Psoas muscle (tissue), 8 donors: ENCODE data around the gene ZNF143. TPM values are rescaled to one million over a fixed set of nuclear protein-coding genes. Genes with fewer than 3 reads are reported as not detected.

Experiments used
- ATAC-seq, 4 donors: fragments of 200-7000 bp; cut with Tn5 transposase; one replicate each; pipeline ENCODE4 v1.9.1; 2020; ENCODE audit warnings: moderate library complexity in 3 of 4, mild to moderate bottlenecking in 2 of 4
- DNase-seq, 2 donors: peaks; one replicate each; pipeline ENCODE4 v3.0.0-alpha.2; 2020
- H3K27ac ChIP-seq: fragments of 200-600 bp; one replicate; pipeline ENCODE4 v1.8.0; 2022
- H3K27me3 ChIP-seq, 3 donors: fragments of 200-600 bp in 1 of 3; one replicate each; pipeline versions ENCODE4 v1.6.1 to v1.8.0; 2013 to 2022; ENCODE audit warnings: low read length in 2 of 3, mild to moderate bottlenecking in 2 of 3, moderate library complexity in 1 of 3; ENCODE audit not compliant: insufficient read depth in 3 of 3
- H3K36me3 ChIP-seq, 2 donors: fragments of 200-600 bp in 1 of 2; one replicate each; pipeline versions ENCODE4 v1.6.1 to v1.8.0; 2013 to 2022; ENCODE audit warnings: low read depth in 1 of 2, mild to moderate bottlenecking in 1 of 2, moderate library complexity in 1 of 2; ENCODE audit not compliant: insufficient read depth in 1 of 2
- H3K4me1 ChIP-seq: fragments of 200-600 bp; one replicate; pipeline ENCODE4 v1.8.0; 2022
- H3K4me3 ChIP-seq: fragments of 200-600 bp; one replicate; pipeline ENCODE4 v1.8.0; 2022; ENCODE audit warnings: mild to moderate bottlenecking
- H3K9me3 ChIP-seq: fragments of 200-600 bp; one replicate; pipeline ENCODE4 v1.8.0; 2022
- CTCF ChIP-seq: fragments of 200-600 bp; IDR thresholded peaks from one replicate; pipeline ENCODE4 v1.8.0; 2022; ENCODE audit warnings: antibody characterized with exemption
- WGBS, 3 donors: extraction: QIAGEN DNeasy Blood & Tissue Kit; methylation state at CpG; one replicate each; pipeline versions ENCODE4 v1.1.6 to v1.1.7; 2013; 5-methylcytosine and 5-hydroxymethylcytosine counted together
- intact Hi-C, 2 donors: fragments of 100-400 bp; cut with DNase I; formaldehyde crosslinking; loops; one replicate each; pipeline versions ENCODE4 v1.11.0 to v1.14.2; 2022
- long read RNA-seq, 2 donors: library from polyadenylated mRNA; unstranded; transcript quantifications; one replicate each; pipeline ENCODE4 v2.0.0, GENCODE V29; 2021
- polyA plus RNA-seq, 3 donors: library from polyadenylated mRNA; stranded (reverse); fragments of 200-250 nt; gene quantifications; one replicate each; pipeline ENCODE4 v1.2.3, GENCODE V29; 2013
- total RNA-seq, 4 donors: library from RNA; stranded (reverse); fragmentation: NEBNext Ultra II Directional in 2 of 4; extraction: Animal tissue kit (Norgen Biotek cat#: 25700) in 2 of 4; gene quantifications; one replicate each; pipeline versions ENCODE4 v1.2.1 to v1.2.4, GENCODE V29; 2021 to 2023
- donor health status: healthy with polysubstance abuse.
- donor health status: DM: no; HTN: no; CAD: no; lungs with moderate emphysema.
- donor health status: Bipolar disorder and iron deficiency.
- donor health status: healthy.
- donor health status: DM: yes; HTN: yes; CAD: no.
- donor health status: DM: no; HTN: no; CAD: no.
- donor health status: DM: no; HTN: no; CAD: no.
- donor health status: DM: yes; HTN: yes; CAD: no.

The ZNF143 gene
- total RNA-seq: 10 to 100 TPM; 22.6 to 27.9 (median 23.8) TPM
- 10 to 100 TPM; 21.1 to 25.4 (median 25.2) TPM for polyA plus RNA-seq
- long read RNA-seq, donor 1, transcript ZNF143-203 (16 exons, 2,947 nt): major isoform, 12 of 19 reads
- long read RNA-seq, donor 1, partial matches to known transcripts: 1 of 19 reads
- long read RNA-seq, donor 1, other reads (novel, unspliced or antisense): 4 of 19 reads
- long read RNA-seq, donor 2, transcript ZNF143-213 (16 exons, 2,022 nt): minor isoform, 11 of 47 reads
- long read RNA-seq, donor 2, transcript ZNF143-203 (16 exons, 2,947 nt): major isoform, 23 of 47 reads
- long read RNA-seq, donor 2, partial matches to known transcripts: 1 of 47 reads
- long read RNA-seq, donor 2, other reads (novel, unspliced or antisense): 12 of 47 reads

GRCh38 chr11:9460322-9461062 lies at the start of gene ZNF143:
TSS of gene ZNF143 (plus strand) at chr11:9461012. CDS start at chr11:9471309, 10,297 bp downstream.
- DNase-seq (peak; percentile 100), ATAC-seq (peak; percentile 91 to 95 (median 93))
- peaks cover 14% of the 10 kb centered on the region for H3K4me1 ChIP-seq
- WGBS, 3 donors: 0% methylated on average over 43 to 45 of the region's 45 CpGs
- H3K4me3 ChIP-seq: peak within 1 kb of the TSS; percentile 79
- no peaks in the 10 kb centered on the region for H3K36me3 ChIP-seq
- no peak for TF ChIP-seq CTCF
- no peaks in the 10 kb centered on the region for H3K9me3 ChIP-seq
- intact Hi-C loops: no loop called here
- peak within 1 kb of the TSS; percentile 98 for H3K27ac ChIP-seq
- H3K27me3 ChIP-seq: no peaks in the 10 kb centered on the region

GRCh38 chr11:9428706-9429105 lies 32.1 kb upstream of the ZNF143 start:
- TF ChIP-seq CTCF: no peak
- WGBS, 3 donors: 75 to 83% (median 77%) methylated on average over 1 of the region's 1 CpG
- intact Hi-C loops: loop anchor here in 1 of 2 donors (5.0 kb wide), 1 partner anchor 59 kb away; no protein-coding TSS in a partner anchor
- DNase-seq (no peak), ATAC-seq (no peak)
- no peaks in the 10 kb centered on the region for H3K9me3 ChIP-seq
- no peaks in the 10 kb centered on the region for H3K27me3 ChIP-seq
- H3K36me3 ChIP-seq: peaks cover 25 to 100% of the 10 kb centered on the region in 2 donors
- H3K4me1 ChIP-seq: no peaks in the 10 kb centered on the region
- H3K4me3 ChIP-seq: no peak overlapping the region
- H3K27ac ChIP-seq: no peak overlapping the region

GRCh38 chr11:9438611-9439010 lies 22.2 kb upstream of the ZNF143 start:
- no peak overlapping the region for H3K4me3 ChIP-seq
- peaks cover 11 to 100% of the 10 kb centered on the region in 2 donors for H3K36me3 ChIP-seq
- H3K27me3 ChIP-seq: no peaks in the 10 kb centered on the region
- intact Hi-C loops: no loop called here
- no peaks in the 10 kb centered on the region for H3K4me1 ChIP-seq
- ATAC-seq: no peak
- no peaks in the 10 kb centered on the region for H3K9me3 ChIP-seq
- TF ChIP-seq CTCF: no peak
- 86 to 93% (median 88%) methylated on average over 4 of the region's 4 CpGs for WGBS, 3 donors
- no peak for DNase-seq
- no peak overlapping the region for H3K27ac ChIP-seq

GRCh38 chr11:9446230-9446629 lies 14.6 kb upstream of the ZNF143 start:
- Histone ChIP-seq H3K27ac (no peak overlapping the region), H3K36me3 (peaks cover 7 to 69% of the 10 kb centered on the region in 2 donors), H3K27me3 (no peaks in the 10 kb centered on the region), H3K4me1 (no peaks in the 10 kb centered on the region), H3K4me3 (no peak overlapping the region), H3K9me3 (no peaks in the 10 kb centered on the region)
- WGBS, 3 donors: 88 to 91% (median 89%) methylated on average over 4 of the region's 4 CpGs
- intact Hi-C loops: loop anchor here in 1 of 2 donors (5.0 kb wide), 1 partner anchor 34 kb away; no protein-coding TSS in a partner anchor
- ATAC-seq: no peak
- DNase-seq: no peak
- TF ChIP-seq CTCF: no peak
